ENCODE data around the gene SLC11A2. TPM values are rescaled to one million over a fixed set of nuclear protein-coding genes. Genes with fewer than 3 reads are reported as not detected.

SLC11A2 gene
- total RNA-seq, 3 donors from 2014 or later = 52.2 to 103 (median 91.0) TPM

DNA sequence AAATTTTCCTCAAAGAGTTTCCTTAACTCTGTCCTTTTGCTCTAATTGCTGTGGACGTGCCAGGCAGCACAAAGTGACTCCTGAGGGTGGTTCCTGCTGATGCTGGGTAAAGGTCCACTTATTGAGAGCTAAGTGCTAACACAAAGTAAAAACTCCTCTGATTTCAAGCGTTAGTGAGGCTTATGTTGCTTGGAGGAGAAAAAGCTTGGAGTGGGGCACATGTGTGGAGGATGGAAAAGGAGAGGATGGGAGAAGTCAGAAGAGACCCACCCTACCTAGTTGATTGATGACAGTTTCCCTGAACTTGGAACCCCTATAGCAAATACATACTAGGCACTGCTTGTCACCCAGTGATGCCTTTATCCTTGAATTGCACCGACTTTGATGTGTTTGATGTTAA lies 10.1 kb upstream of the SLC11A2 start:
- Histone ChIP-seq H3K4me1 (no peaks in the 10 kb centered on the region), H3K27me3 (no peaks in the 10 kb centered on the region), H3K9me3 (no peaks in the 10 kb centered on the region), H3K27ac (no peak overlapping the region), H3K36me3 (no peaks in the 10 kb centered on the region), H3K4me3 (no peak overlapping the region)
- no peak for TF ChIP-seq POLR2AphosphoS5 (IDR thresholded peaks at IDR 0.05)
- no peak for TF ChIP-seq POLR2A (IDR thresholded peaks at IDR 0.05)
- DNase-seq (ENCODE audit: low spot score in 2 of 2) = no peak
- intact Hi-C loops (cut with DNase I; ENCODE audit: low total_unique reads) = no loop called here

- no peak overlapping the region for H3K27ac ChIP-seq
- intact Hi-C loops (cut with DNase I; ENCODE audit: low total_unique reads) = loop anchor here (5.0 kb wide), 1 partner anchor 889 kb away; no protein-coding TSS in a partner anchor
- H3K4me1 ChIP-seq = no peaks in the 10 kb centered on the region
- TF ChIP-seq, protein P1, sequence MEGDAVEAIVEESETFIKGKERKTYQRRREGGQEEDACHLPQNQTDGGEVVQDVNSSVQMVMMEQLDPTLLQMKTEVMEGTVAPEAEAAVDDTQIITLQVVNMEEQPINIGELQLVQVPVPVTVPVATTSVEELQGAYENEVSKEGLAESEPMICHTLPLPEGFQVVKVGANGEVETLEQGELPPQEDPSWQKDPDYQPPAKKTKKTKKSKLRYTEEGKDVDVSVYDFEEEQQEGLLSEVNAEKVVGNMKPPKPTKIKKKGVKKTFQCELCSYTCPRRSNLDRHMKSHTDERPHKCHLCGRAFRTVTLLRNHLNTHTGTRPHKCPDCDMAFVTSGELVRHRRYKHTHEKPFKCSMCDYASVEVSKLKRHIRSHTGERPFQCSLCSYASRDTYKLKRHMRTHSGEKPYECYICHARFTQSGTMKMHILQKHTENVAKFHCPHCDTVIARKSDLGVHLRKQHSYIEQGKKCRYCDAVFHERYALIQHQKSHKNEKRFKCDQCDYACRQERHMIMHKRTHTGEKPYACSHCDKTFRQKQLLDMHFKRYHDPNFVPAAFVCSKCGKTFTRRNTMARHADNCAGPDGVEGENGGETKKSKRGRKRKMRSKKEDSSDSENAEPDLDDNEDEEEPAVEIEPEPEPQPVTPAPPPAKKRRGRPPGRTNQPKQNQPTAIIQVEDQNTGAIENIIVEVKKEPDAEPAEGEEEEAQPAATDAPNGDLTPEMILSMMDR (IDR thresholded peaks at IDR 0.05) = no peak
- TF ChIP-seq POLR2AphosphoS5 (IDR thresholded peaks at IDR 0.05) (no peak), POLR2A (IDR thresholded peaks at IDR 0.05) (no peak)
- H3K9me3 ChIP-seq = no peaks in the 10 kb centered on the region
- no peak overlapping the region for H3K4me3 ChIP-seq
- DNase-seq (ENCODE audit: low spot score in 2 of 2) = no peak
- H3K27me3 ChIP-seq = no peaks in the 10 kb centered on the region
- no peaks in the 10 kb centered on the region for H3K36me3 ChIP-seq
Observed at GRCh38 chr12:51033457-51034089, 7.4 kb upstream of the SLC11A2 start.

DNA sequence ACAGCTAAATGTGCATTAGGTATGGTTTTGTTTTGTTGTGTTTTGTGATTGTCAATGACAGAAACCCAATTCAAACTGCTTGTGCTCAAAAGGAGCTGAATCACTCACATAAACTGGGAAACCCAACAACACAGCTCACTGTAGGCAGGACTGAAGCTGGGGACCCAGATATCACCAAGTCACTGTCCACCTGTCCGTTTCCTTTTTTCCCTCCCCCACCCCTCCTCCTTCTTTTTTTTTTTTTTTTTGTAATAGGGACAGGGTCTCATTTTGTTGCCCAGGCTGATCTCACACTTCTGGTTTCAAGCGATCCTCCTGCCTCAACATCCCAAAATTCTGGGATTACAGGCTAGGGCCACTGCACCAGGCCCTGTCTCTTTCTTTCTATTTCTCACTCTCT lies 6.9 kb upstream of the SLC11A2 start:
- H3K9me3 ChIP-seq = no peaks in the 10 kb centered on the region
- no peaks in the 10 kb centered on the region for H3K27me3 ChIP-seq

DNA sequence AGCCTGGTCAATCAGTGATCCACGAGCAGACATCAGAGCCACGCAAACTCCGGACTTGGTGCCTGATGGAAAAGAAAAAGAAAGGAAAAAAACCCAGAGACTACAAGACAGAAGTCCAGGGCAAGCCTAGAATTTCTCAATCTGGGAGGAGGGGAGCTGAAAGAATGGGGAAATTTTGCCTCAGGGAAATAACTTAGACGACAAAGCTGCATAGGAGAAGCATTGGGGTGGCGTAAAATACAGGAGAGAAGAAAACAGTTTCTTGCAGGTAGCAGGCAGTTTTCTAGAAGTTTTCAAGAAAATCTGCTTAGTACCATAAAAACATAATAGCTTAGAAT lies 2.6 kb upstream of the SLC11A2 start:
- intact Hi-C loops (cut with DNase I; ENCODE audit: low total_unique reads) = no loop called here

More for the DNA sequence above, 6.9 kb upstream of the SLC11A2 start:
- Histone ChIP-seq H3K27ac (no peak overlapping the region), H3K36me3 (no peaks in the 10 kb centered on the region), H3K4me1 (no peaks in the 10 kb centered on the region), H3K4me3 (no peak overlapping the region)
- DNase-seq (ENCODE audit: low spot score in 2 of 2) = no peak
- TF ChIP-seq POLR2A (IDR thresholded peaks at IDR 0.05) (no peak), POLR2AphosphoS5 (IDR thresholded peaks at IDR 0.05) (no peak)
- TF ChIP-seq, protein P1 (IDR thresholded peaks at IDR 0.05) = no peak
- intact Hi-C loops (cut with DNase I; ENCODE audit: low total_unique reads) = loop anchor here (5.0 kb wide), 1 partner anchor 889 kb away; no protein-coding TSS in a partner anchor

DNA sequence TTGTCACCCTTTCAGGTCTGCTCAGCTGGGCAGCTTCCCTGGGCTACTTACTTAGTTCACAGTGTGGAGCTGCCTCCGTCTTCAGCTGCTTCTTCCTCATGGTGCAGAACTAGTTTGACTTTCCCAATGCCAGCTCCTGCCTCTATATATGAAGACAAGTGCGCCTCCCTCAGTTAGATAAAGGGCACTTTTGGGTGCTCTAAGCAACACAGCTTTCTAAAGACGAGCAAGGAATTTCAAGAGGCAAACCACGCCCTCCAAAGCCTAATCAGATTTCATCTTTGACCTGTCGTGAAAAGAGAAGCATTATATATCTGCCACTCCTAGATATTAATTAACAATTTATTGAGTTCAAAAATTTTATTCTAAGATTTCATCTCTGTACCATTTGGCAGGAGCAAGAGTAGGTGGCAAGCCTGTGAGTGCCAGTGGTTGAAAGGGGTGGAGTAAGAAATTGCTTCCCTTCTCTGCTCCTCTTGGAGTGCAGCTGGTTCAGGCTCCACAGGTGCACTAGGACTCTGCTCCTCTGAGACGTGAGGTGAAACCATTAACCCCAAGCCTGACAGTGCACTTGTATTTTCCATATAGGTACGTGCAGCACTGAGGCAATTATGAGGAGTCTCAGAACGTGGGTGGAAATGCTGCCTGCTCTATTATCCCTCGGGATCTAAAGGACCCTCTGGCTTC lies 2.1 kb upstream of the SLC11A2 start:
- H3K27ac ChIP-seq = peak overlapping the region; percentile 45 to 50
- peaks cover 0 to 8% of the 10 kb centered on the region in 2 donors for H3K4me1 ChIP-seq
- H3K9me3 ChIP-seq = no peaks in the 10 kb centered on the region
- no peaks in the 10 kb centered on the region for H3K27me3 ChIP-seq
- intact Hi-C loops (cut with DNase I; ENCODE audit: low total_unique reads) = no loop called here
- peak in 1 of 3 donors; percentile 17 for TF ChIP-seq POLR2AphosphoS5 (IDR thresholded peaks at IDR 0.05)
- TF ChIP-seq POLR2A (IDR thresholded peaks at IDR 0.05) = no peak
- TF ChIP-seq, protein P1 (IDR thresholded peaks at IDR 0.05) = peak in 2 of 3 donors; percentile 35 to 39
- peak overlapping the region in 2 of 3 donors; percentile 34 to 55 for H3K4me3 ChIP-seq
- DNase-seq (ENCODE audit: low spot score in 2 of 2) = peak in 1 of 2 donors; percentile 64
- no peaks in the 10 kb centered on the region for H3K36me3 ChIP-seq

More for the DNA sequence above, 2.6 kb upstream of the SLC11A2 start:
- Histone ChIP-seq H3K27ac (peak overlapping the region; percentile 49 to 50), H3K9me3 (no peaks in the 10 kb centered on the region), H3K36me3 (no peaks in the 10 kb centered on the region), H3K4me1 (peaks cover 0 to 7% of the 10 kb centered on the region in 2 donors), H3K27me3 (no peaks in the 10 kb centered on the region), H3K4me3 (peak overlapping the region in 2 of 3 donors; percentile 34 to 55)
- TF ChIP-seq, protein P1 (IDR thresholded peaks at IDR 0.05) = no peak
- TF ChIP-seq POLR2AphosphoS5 (IDR thresholded peaks at IDR 0.05) (no peak), POLR2A (IDR thresholded peaks at IDR 0.05) (no peak)
- DNase-seq (ENCODE audit: low spot score in 2 of 2) = no peak

Data from breast epithelium (tissue), 4 donors.